ENCODE data around the gene PTGDR2. TPM values are rescaled to one million over a fixed set of nuclear protein-coding genes. Genes with fewer than 3 reads are reported as not detected.

The PTGDR2 gene
- total RNA-seq (2021; ENCODE audit: unreplicated experiment) (0.12 TPM), Bru-seq, nascent RNA (percentile 15 among the genes with signal in this experiment), BruChase-seq, experiment 1, labeled RNA remaining after a 6-hour chase (percentile 27 among the genes with signal in this experiment), BruChase-seq, experiment 2, labeled RNA remaining after a 2-hour chase (percentile 27 among the genes with signal in this experiment)
- polyA plus RNA-seq (2012): 0.16 and 0.22 TPM in 2 replicates
- long read RNA-seq: 0 reads

- ChIA-PET POLR2A (no interaction called here), RAD21 (ENCODE audit: low non-redundant PET in 1 of 2, low total read pairs in 2 of 2, uncharacterized antibody in 2 of 2, unreplicated experiment in 2 of 2) (no interaction called here), CTCF (interaction anchor here (1.0 kb wide), 1 partner anchor 24 kb away, joined by 4 read pairs; no protein-coding TSS in a partner anchor)
- Histone ChIP-seq H4K20me1 (ENCODE audit: insufficient read depth) (no peaks in the 10 kb centered on the region), H3K27ac (ENCODE audit: low read depth, low read length) (no peak within 1 kb of the TSS), H3K79me2 (ENCODE audit: insufficient read depth, low read length) (no peaks in the 10 kb centered on the region), H2AFZ (ENCODE audit: low read depth, low read length, poor library complexity, severe bottlenecking) (no peak within 1 kb of the TSS), H3K9me3 (ENCODE audit: control insufficient read depth in 1 of 2, insufficient read depth in 1 of 2, low read depth in 1 of 2, low read length in 2 of 2) (no peaks in the 10 kb centered on the region), H3K4me3 (replicated peaks in 1 of 2; ENCODE audit: low read depth in 1 of 2, low read length in 2 of 2) (no peak within 1 kb of the TSS), H3K27me3 (ENCODE audit: insufficient read depth, low read length) (no peaks in the 10 kb centered on the region), H3K4me1 (ENCODE audit: control insufficient read depth in 1 of 2, insufficient read depth in 2 of 2, low read length in 2 of 2) (no peaks in the 10 kb centered on the region), H3K9ac (ENCODE audit: low read length) (no peak within 1 kb of the TSS), H3K4me2 (ENCODE audit: low read length) (no peak within 1 kb of the TSS), H3K9me2 (ENCODE audit: insufficient read depth) (no peaks in the 10 kb centered on the region), H3K36me3 (ENCODE audit: control insufficient read depth in 1 of 2, insufficient read depth in 2 of 2, low read length in 2 of 2) (peaks cover 5 to 9% of the 10 kb centered on the region in 2 experiments; a peak in 2 of 4 replicates)
- intact Hi-C loops (cut with micrococcal nuclease): no loop called here
- no TSS peak for BruUV-seq (replicated peaks)
- ATAC-seq (no peak), DNase-seq (ENCODE audit: low read depth, low spot score) (no peak)
- TF ChIP-seq ELF1 (IDR thresholded peaks at IDR 0.05; ENCODE audit: borderline replicate concordance, low read depth) (no peak), CEBPB (IDR thresholded peaks at IDR 0.05; ENCODE audit: low read depth) (no peak), EZH2 (IDR thresholded peaks at IDR 0.05) (no peak), CBX3 (IDR thresholded peaks at IDR 0.05; ENCODE audit: low read depth) (no peak), EZH2phosphoT487 (IDR thresholded peaks at IDR 0.05; ENCODE audit: borderline replicate concordance) (no peak), SIN3A (IDR thresholded peaks at IDR 0.05; ENCODE audit: low read depth) (no peak), POLR2A (IDR thresholded peaks at IDR 0.05; ENCODE audit: borderline replicate concordance, extremely low read depth, insufficient read depth, insufficient read length) (no peak), FOSL1 (IDR thresholded peaks at IDR 0.05; ENCODE audit: low read depth) (no peak), RAD21 (IDR thresholded peaks at IDR 0.05; ENCODE audit: low read depth) (no peak), ZNF274 (IDR thresholded peaks at IDR 0.05; ENCODE audit: low read depth, low read length) (no peak), EGR1 (IDR thresholded peaks at IDR 0.05; ENCODE audit: low read depth) (no peak), TCF7L2 (IDR thresholded peaks at IDR 0.05; ENCODE audit: borderline replicate concordance, extremely low read depth, insufficient read depth, insufficient read length) (no peak), REST (IDR thresholded peaks at IDR 0.05; ENCODE audit: low read depth) (no peak), MAX (IDR thresholded peaks at IDR 0.05) (no peak), POLR2AphosphoS5 (IDR thresholded peaks at IDR 0.05; ENCODE audit: low read depth, low read length) (no peak), JUND (IDR thresholded peaks at IDR 0.05) (no peak)
Observed at GRCh38 chr11:60855726-60856633, at the start of gene PTGDR2. Gene PTGDR2 (minus strand): TSS chr11:60855950. CDS start chr11:60853722, 2,228 bp downstream.

All from HCT116 (cell line).